GM12878 (cell line): ENCODE measurements around the gene CD2. TPM values are rescaled to one million over a fixed set of nuclear protein-coding genes. Genes with fewer than 3 reads are reported as not detected.

Experiments used
- ATAC-seq: fragments of 200-7000 bp; cut with Tn5 transposase; 3 replicates; pipeline ENCODE4 v1.9.1; 2020; ENCODE audit warnings: mild to moderate bottlenecking, moderate library complexity
- BruUV-seq: library from RNA; stranded (reverse); fragments of 400-500 nt; replicated peaks from 2 replicates; lab custom pipeline; 2021; lab: Mats Ljungman, UMichigan
- CTCF ChIA-PET: fragments of 300-600 bp; sonication (Branson Sonifier 250); formaldehyde crosslinking; extraction: SDS; loops from one replicate; lab custom pipeline; 2021; ENCODE audit warnings: inconsistent platforms; lab: Yijun Ruan, JAX
- POLR2A ChIA-PET: fragments of 350-600 bp; formaldehyde crosslinking; extraction: SDS; loops from one replicate; lab custom pipeline; 2021; ENCODE audit warnings: inconsistent platforms; lab: Charles Lee
- RAD21 ChIA-PET: fragments of 300-600 bp; sonication (Branson Sonifier 250); formaldehyde crosslinking; loops from one replicate; lab custom pipeline; 2023; ENCODE audit warnings: antibody characterized with exemption; ENCODE audit not compliant: unreplicated experiment; lab: Charles Lee
- SMC1A ChIA-PET: fragments of 300-600 bp; sonication (Branson Sonifier 250); formaldehyde crosslinking; loops from one replicate; lab custom pipeline; 2023; ENCODE audit not compliant: unreplicated experiment, uncharacterized antibody; lab: Charles Lee
- DNase-seq: peaks from one replicate; pipeline ENCODE4 v3.0.0-alpha.2; 2011; ENCODE audit warnings: low read depth, low spot score
- FAIRE-seq: peaks from 3 replicates; lab custom pipeline; 2011; peaks lifted over from hg19 to GRCh38; lab: Jason Lieb, UNC
- H2AFZ ChIP-seq: 2 replicates; pipeline ENCODE4 v1.6.0; 2011; ENCODE audit warnings: low read depth, low read length, control low read depth; ENCODE audit not compliant: control insufficient read depth
- H3K27ac ChIP-seq: 2 replicates; pipeline ENCODE4 v1.5.1; 2011; ENCODE audit warnings: control low read depth; ENCODE audit not compliant: control insufficient read depth, insufficient read depth
- H3K27me3 ChIP-seq, 2 experiments: replicated peaks in 1 of 2; 2 replicates each; pipeline versions ENCODE4 v1.6.0 to v1.6.1; 2011; ENCODE audit warnings: low read length in 1 of 2; ENCODE audit not compliant: control insufficient read depth in 2 of 2, insufficient read depth in 2 of 2
- H3K36me3 ChIP-seq, 2 experiments: 2 replicates each; pipeline ENCODE4 v1.5.1; 2011; ENCODE audit warnings: low read length in 1 of 2; ENCODE audit not compliant: control insufficient read depth in 2 of 2, insufficient read depth in 2 of 2
- H3K4me1 ChIP-seq: 2 replicates; pipeline ENCODE4 v1.6.1; 2011; ENCODE audit warnings: mild to moderate bottlenecking, low read length, moderate library complexity, mixed read lengths; ENCODE audit not compliant: control insufficient read depth, insufficient read depth
- H3K4me2 ChIP-seq: 2 replicates; pipeline ENCODE4 v1.6.0; 2011; ENCODE audit warnings: control low read depth; ENCODE audit not compliant: control insufficient read depth, insufficient read depth
- H3K4me3 ChIP-seq: fragments of 200-600 bp; sonication (generic); 2 replicates; pipeline ENCODE4 v1.5.1; 2016
- H3K79me2 ChIP-seq: 2 replicates; pipeline ENCODE4 v1.6.0; 2011; ENCODE audit warnings: low read length; ENCODE audit not compliant: control insufficient read depth, insufficient read depth
- H3K9ac ChIP-seq: 2 replicates; pipeline ENCODE4 v1.8.0; 2011; ENCODE audit warnings: low read length, control low read depth, mixed read lengths; ENCODE audit not compliant: control insufficient read depth, insufficient read depth
- H3K9me3 ChIP-seq: replicated peaks from 3 replicates; pipeline ENCODE4 v1.5.1; 2011; ENCODE audit warnings: mild to moderate bottlenecking, low read length; ENCODE audit not compliant: control insufficient read depth, insufficient read depth
- H4K20me1 ChIP-seq: 2 replicates; pipeline ENCODE4 v1.6.0; 2011; ENCODE audit not compliant: control insufficient read depth, insufficient read depth
- LARP7 ChIP-seq: fragments of 450-650 bp; IDR thresholded peaks from 2 replicates; pipeline ENCODE4 v1.6.1; 2017; ENCODE audit warnings: mild to moderate bottlenecking
- MYB ChIP-seq: fragments of 150-350 bp; IDR thresholded peaks from 2 replicates; pipeline ENCODE4 v1.6.1; 2014; ENCODE audit warnings: mild to moderate bottlenecking, low read depth, low read length, borderline replicate concordance
- PBX3 ChIP-seq: IDR thresholded peaks from 2 replicates; pipeline ENCODE4 v1.6.1; 2011; ENCODE audit warnings: mild to moderate bottlenecking, low read depth, low read length, moderate library complexity; ENCODE audit not compliant: insufficient replicate concordance
- SMAD1 ChIP-seq: fragments of 450-650 bp; IDR thresholded peaks from 2 replicates; pipeline ENCODE4 v1.6.1; 2018; ENCODE audit warnings: mild to moderate bottlenecking, low read depth; ENCODE audit not compliant: partially characterized antibody
- SMAD5 ChIP-seq: IDR thresholded peaks from 2 replicates; pipeline ENCODE4 v1.6.1; 2016; ENCODE audit warnings: antibody characterized with exemption, low read depth
- SMARCA5 ChIP-seq: fragments of 450-650 bp; IDR thresholded peaks from 2 replicates; pipeline ENCODE4 v1.6.1; 2017; ENCODE audit warnings: mild to moderate bottlenecking
- SMC3 ChIP-seq: IDR thresholded peaks from 2 replicates; pipeline ENCODE4 v1.6.1; 2011; ENCODE audit warnings: low read length, improper control_type of control experiment, borderline replicate concordance
- SP1 ChIP-seq: IDR thresholded peaks from one replicate; pipeline ENCODE4 v1.6.1; 2011; ENCODE audit warnings: low read depth, low read length
- WRNIP1 ChIP-seq: IDR thresholded peaks from 2 replicates; pipeline ENCODE4 v1.6.1; 2011; ENCODE audit warnings: low read depth, low read length, improper control_type of control experiment, borderline replicate concordance
- WGBS: methylation state at CpG from one replicate; pipeline ENCODE4 v1.1.6; 2016; ENCODE audit warnings: low lambda C conversion rate; ENCODE audit not compliant: insufficient replicate concordance, insufficient coverage; ENCODE audit errors: missing lambda C conversion rate; 5-methylcytosine and 5-hydroxymethylcytosine counted together
- in situ Hi-C: fragments of 300-500 bp; cut with MboI; formaldehyde crosslinking; loops from 9 replicates; pipeline ENCODE4 v1.14.3; 2018; ENCODE audit warnings: mixed read lengths
- intact Hi-C: fragments of 100-400 bp; cut with micrococcal nuclease; formaldehyde crosslinking; loops from one replicate; pipeline ENCODE4 v1.14.2; 2022; ENCODE audit not compliant: unreplicated experiment
- polyA plus RNA-seq, 11 experiments: library from polyadenylated mRNA; depleted of rRNA in 4 of 11; unstranded in 6 of 11; stranded (reverse) in 5 of 11; fragments of >200 nt; fragmentation: Nextera tagmentation in 4 of 11; fragmentation: Illumina TruSeq in 1 of 11; extraction: Ambion mirVana in 4 of 11; extraction: Trizol in 1 of 11; gene quantifications; 1 replicate in 1 of 11; 2 replicates in 10 of 11; pipeline versions ENCODE4 v1.2.1 to v1.2.3, GENCODE V29; 2011 to 2016; ENCODE audit warnings: inconsistent platforms in 2 of 11, missing spikeins in 2 of 11, low read depth in 1 of 11
- total RNA-seq, 4 experiments: library from RNA; depleted of rRNA in 3 of 4; stranded (reverse); fragments of >200 nt in 3 of 4; fragmentation: Illumina TruSeq in 1 of 4; extraction: Trizol in 1 of 4; gene quantifications; 2 replicates each; pipeline versions ENCODE4 v1.2.1 to v1.2.3, GENCODE V29; 2013 to 2021

CD2 gene
- total and polyA plus RNA-seq, 10 of the 15 experiments (the other 5 are each of a cell fraction or from before 2014, with no cell fraction given): 0.15 to 4.3 (median 2.8) TPM

- 68% methylated on average over 16 of the region's 16 CpGs for WGBS
- ChIA-PET RAD21 (interaction anchor here (0.7 to 2.6 kb wide), 6 partner anchors 8 to 109 kb away, joined by 3 to 15 read pairs (median 6); no protein-coding TSS in a partner anchor), POLR2A (interaction anchor here (1.2 kb wide), 1 partner anchor 11 kb away, joined by 3 read pairs; no protein-coding TSS in a partner anchor), CTCF (interaction anchor here (0.7 to 3.5 kb wide), 6 partner anchors 9 to 75 kb away, joined by 3 to 14 read pairs (median 4); no protein-coding TSS in a partner anchor), SMC1A (interaction anchor here (0.6 to 5.0 kb wide), 11 partner anchors 8 to 250 kb away, joined by 3 to 35 read pairs (median 4); no protein-coding TSS in a partner anchor)
- no peak for FAIRE-seq
- Histone ChIP-seq H3K9me3 (peaks cover 5% of the 10 kb centered on the region; the same call in 2 of the 3 replicates), H3K27me3 (no peaks in the 10 kb centered on the region), H3K36me3 (no peaks in the 10 kb centered on the region), H3K4me3 (no peak overlapping the region), H3K9ac (no peak overlapping the region), H3K4me2 (no peak overlapping the region), H4K20me1 (no peaks in the 10 kb centered on the region), H2AFZ (no peak overlapping the region), H3K27ac (no peak overlapping the region), H3K79me2 (no peaks in the 10 kb centered on the region), H3K4me1 (peaks cover 5% of the 10 kb centered on the region)
- in situ Hi-C loops (no loop called here), intact Hi-C loops (no loop called here)
- no peak for TF ChIP-seq SP1
- TF ChIP-seq SMARCA5: no peak
- no peak for TF ChIP-seq PBX3
- no peak for TF ChIP-seq SMC3
- no peak for TF ChIP-seq WRNIP1
- no peak for TF ChIP-seq SMAD5
- TF ChIP-seq SMAD1: no peak
- no peak for TF ChIP-seq LARP7
- TF ChIP-seq MYB: no peak
- ATAC-seq: no peak; the same call in 2 of the 3 replicates
- DNase-seq: no peak
- BruUV-seq: no TSS peak
Measured at GRCh38 chr1:116807394-116808199, 53.4 kb downstream of the CD2 start.
